ENCODE results near the gene SPIB.
"Not testable (repeated sequence)": the region's sequence is repeated elsewhere in the genome, so short reads cannot be mapped to it uniquely, and the experiment has no call there.

Gene SPIB

GRCh38 chr19:50419580-50420035, 870 bp downstream of the SPIB start:
- DNase-seq (ENCODE audit: low spot score): no peak

GRCh38 chr19:50420127-50420526, 1.4 kb downstream of the SPIB start:
- DNase-seq (ENCODE audit: low spot score): no peak

GRCh38 chr19:50420808-50421207, 2.1 kb downstream of the SPIB start:
- no peak for DNase-seq (ENCODE audit: low spot score)

- no peak for DNase-seq (ENCODE audit: low spot score)
Measured at GRCh38 chr19:50422397-50423278, 3.9 kb downstream of the SPIB start.

DNA sequence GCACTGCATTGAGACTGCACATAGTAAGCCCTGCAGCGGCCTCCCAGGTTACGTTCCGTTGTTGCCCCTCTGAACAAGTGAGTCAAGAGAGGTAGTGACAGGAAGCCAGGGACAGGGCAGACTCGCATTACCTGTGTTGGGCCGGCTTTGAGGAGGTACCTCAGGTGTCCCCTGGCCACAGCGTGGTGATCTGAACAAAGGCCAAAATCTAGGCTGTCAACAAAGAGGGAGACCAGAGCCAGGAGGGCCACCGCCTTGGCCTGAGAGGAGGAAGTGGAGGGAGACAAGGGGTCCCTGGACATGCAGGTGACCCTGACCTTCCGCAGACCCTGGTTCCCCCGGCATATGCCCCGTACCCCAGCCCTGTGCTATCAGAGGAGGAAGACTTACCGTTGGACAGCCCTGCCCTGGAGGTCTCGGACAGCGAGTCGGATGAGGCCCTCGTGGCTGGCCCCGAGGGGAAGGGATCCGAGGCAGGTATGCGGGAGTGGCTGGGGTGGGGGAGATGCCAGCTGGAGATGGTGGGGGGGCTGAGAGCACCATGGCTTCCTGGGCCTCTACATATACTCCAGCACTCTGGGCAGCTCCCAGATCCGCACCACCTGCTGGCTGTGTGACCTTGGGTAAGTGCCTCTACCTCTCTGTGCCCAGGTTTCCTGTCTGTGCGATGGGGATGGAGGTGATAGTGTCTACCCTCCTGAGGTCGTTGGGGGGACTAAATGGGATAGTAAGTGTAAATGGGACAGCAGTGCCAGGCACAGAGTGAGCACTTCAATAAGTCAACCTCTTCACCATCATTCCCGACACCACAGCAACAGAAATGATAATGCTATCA, 4.8 kb downstream of the SPIB start:
- DNase-seq (ENCODE audit: low spot score): no peak

DNA sequence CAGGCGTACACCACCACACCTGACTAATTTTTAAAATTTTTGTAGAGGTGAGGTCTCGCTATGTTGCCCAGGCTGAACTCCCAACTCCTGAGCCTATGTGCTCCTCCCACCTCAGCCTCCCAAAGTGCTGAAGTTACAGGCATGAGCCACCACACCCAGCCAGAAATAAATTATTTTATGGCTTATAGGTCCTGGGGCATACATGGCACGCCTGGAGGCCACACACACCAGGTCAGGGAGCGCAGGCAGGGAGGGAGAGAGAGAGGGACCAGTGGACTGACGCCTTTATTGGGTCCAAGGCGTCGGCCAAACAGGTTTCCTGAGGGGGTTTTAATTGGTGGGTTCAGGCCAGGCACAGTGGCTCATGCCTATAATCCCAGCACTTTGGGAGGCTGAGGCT, 6.8 kb downstream of the SPIB start:
- no peak for DNase-seq (ENCODE audit: low spot score)

DNA sequence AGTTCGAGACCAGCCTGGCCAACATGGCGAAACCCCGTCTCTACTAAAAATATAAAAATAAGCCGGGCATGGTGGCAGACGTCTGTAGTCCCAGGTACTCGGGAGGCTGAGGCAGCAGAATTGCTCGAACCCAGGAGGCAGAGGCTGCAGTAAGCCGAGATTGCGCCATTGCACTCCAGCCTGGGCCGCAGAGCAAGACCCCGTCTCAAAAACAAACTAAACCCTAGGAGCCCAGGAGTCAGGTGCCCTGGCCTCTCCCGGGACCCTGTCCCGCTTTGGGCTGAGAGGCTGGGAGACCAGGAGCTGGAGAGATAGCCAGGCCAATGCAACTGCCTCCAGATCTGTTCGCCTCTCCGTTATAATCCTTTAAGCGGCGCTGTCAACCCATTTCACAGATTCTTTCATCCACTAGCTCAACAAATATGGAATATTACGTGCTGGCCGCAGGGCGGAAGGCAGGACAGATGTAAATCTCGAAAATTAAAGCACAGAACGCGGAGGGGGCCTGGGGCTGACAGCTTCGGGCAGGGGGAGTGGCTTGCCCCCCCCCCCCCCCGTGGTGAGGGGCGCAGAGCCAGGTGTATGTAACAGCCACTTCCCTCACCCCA, 8.7 kb downstream of the SPIB start:
- DNase-seq (ENCODE audit: low spot score): no peak

GRCh38 chr19:50427997-50428425, 9.3 kb downstream of the SPIB start:
- DNase-seq (ENCODE audit: low spot score): peak; percentile 81

- DNase-seq (ENCODE audit: low spot score): no peak
Measured at GRCh38 chr19:50428772-50429463, 10.2 kb downstream of the SPIB start.

DNA sequence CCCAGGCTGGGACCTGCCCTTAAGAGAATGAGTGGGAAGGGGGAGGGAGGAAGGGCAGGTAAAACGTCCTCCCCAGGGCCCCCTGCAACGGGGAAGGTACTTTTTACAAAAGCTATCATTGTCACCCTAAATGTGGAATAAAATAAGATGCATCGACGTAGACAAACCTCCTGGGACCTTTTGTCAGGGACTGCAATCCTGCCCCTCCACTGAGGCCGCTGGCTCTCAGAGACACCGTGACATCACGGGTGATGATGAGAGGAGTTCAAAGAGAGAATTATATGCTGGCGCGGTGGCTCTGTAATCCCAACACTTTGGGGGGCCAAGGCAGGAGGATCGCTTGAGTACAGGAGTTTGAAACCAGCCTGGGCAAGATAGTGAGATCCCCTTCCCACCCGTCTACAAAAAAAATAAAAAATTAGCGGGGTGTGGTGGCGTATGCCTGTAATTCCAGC, 12.2 kb downstream of the SPIB start:
- no peak for DNase-seq (ENCODE audit: low spot score)

- peak; percentile 95 for DNase-seq (ENCODE audit: low spot score)
Measured at GRCh38 chr19:50431343-50432220, 12.8 kb downstream of the SPIB start.

DNA sequence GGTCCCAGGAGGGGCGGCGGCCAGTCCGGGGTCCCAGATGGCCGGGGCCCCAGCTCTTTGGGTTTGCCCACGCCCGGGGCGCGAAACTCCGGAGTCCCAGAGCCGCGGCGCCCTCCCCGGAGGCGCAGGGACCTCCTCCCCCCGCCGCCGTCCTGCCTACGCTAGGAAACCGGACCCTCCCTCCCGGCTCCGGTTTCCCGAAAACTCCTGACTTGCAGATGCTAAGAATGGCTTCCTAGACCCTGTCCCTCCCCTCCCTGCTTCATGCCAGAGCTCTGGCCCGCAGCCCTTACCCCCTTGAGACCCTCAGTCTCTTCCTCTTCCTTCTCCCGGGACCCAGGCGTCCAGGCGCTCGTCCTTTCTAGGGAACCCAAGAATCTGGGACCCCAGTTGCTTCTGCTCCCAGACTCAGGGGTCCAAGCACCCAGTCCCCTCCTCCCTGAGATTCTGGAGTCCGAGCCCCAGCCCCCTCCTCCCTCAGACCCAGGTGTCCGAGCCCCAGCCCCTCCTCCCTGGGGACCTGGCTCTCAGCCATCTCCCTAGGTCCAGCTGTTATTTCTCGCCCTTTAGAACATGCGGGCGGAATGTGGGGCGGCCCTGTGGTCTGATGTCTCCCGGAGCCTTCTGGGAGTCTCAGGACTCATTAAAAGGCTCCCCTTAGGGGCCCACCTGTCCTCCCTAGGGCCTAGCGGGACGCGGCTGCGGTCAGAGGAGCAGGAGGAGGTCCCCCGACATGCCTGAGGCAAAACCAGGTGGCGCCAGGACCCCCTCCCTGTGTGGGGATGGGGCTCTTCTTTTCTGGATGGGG, 13.7 kb downstream of the SPIB start, which contains the start of gene MYBPC2:
MYBPC2 (plus strand) TSS at position 672 of the 808 bp plus-strand sequence; CDS start at position 734, 62 bp downstream.
- DNase-seq (ENCODE audit: low spot score): no peak

DNA sequence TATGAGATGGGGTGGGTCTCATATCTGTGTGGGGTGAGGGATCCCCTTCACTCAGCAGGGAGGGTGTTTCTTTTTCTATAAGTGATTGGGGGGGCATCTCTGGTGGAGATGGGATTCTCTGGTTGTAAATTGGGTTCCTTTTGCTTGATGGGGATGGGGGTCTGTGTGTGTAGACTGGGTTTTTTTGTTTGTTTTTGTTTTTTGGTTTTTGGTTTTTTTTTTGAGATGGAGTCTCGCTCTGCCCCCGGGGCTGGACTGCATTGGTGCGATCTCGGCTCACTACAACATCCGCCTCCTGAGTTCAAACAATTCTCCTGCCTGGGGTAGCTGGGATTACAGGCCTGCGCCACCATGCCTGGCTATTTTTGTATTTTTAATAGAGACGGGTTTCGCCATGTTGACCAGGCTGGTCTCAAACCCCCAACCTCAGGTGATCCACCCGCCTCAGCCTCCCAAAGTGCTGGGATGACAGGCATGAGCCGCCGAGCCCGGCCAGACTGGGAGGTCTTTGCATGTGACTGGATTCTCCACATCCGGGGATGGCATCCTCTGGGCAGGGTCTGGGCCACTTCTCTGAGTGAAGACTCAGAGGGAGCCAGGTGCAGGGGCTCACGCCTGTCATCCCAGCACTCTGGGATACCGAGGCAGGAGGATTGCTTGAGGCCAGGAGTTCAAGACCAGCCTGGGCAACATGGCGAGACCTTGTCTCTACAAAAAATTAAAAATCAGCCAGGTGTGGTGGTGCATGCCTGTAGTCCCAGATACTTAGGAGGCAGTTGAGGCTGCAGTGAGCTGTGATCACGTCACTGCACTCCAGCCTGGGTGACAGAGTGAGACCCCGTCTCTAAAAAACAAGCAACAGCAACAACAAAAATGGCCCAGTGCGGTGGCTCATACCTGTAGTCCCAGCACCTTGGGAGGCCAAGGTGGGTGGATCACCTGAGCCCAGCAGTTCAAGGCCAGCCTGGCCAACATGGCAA, 14.8 kb downstream of the SPIB start:
- DNase-seq (ENCODE audit: low spot score): no peak

GRCh38 chr19:50434525-50434924, 15.8 kb downstream of the SPIB start:
- no peak for DNase-seq (ENCODE audit: low spot score)

GRCh38 chr19:50435221-50435620, 16.5 kb downstream of the SPIB start:
- DNase-seq (ENCODE audit: low spot score): no peak

DNA sequence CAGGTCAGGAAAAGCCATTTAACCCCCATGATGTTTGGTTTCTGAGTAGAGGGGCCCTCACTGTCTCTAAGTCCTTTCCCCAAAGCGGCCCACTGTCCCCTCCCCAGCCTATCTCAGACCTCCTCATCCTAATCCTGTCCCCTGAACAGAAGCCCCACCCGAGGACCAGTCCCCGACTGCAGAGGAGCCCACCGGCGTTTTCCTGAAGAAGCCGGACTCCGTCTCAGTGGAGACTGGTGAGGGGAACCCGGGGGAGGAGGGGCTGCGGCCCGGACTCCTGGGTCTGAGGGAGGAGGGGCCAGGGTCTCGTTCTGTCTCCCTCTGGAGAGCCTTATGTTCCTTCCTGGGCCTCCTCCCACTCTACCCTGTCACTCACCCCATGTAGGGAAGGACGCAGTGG, 16.9 kb downstream of the SPIB start:
- DNase-seq (ENCODE audit: low spot score): no peak

DNA sequence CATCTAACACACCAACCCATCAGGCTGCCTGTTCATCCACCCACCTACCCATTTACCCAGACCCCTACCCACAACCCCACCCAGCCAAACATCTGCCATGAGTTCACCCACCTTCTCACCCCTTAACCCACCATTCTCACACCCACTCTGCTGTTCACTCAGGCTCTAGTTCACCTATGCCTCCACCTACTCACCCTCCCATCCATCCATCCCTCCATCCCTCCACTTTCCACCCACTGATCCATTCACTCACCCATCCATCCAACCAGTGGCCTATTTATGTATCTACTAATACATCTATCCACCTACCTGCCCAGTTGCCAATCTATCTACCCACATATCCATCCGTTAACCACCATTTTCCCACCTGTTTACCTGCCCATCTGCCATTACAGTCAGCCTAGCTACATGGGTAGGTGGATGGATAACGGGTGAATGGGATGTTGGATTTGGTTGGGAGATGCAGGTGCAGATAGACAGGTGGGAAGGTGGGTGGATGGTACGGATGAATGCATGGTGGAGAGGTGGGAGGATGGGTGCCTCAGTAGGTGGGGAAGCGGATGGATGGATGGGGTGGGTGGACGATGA, 19.2 kb downstream of the SPIB start:
- no peak for DNase-seq (ENCODE audit: low spot score)

DNA sequence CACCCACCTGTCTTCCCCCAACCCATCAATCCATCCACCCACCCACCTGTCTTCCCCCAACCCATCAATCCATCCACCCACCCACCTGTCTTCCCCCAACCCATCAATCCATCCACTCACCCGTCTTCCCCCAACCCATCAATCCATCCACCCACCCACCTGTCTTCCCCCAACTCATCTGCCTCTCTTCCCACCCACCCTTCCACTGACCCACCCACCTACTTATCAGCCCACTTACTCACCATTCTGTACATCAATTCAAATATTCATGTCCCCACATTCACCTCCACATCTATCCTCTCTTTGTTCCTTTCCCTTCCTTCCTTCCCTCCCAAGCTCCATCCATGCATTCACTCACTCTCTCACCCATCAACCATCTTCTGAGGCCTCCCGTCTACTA, 20.4 kb downstream of the SPIB start:
- DNase-seq (ENCODE audit: low spot score): not testable (repeated sequence)
